WI38 (cell line): ENCODE data around the gene CDCP2.
A peak's percentile ranks its signal among the peaks of the same experiment; 100 is the strongest.

Experiments
- H3K4me3 ChIP-seq: 2 replicates; pipeline ENCODE4 v1.5.1; 2011; ENCODE audit warnings: low read depth, mild to moderate bottlenecking, control low read depth, low read length
- CTCF ChIP-seq: IDR thresholded peaks from 2 replicates; pipeline ENCODE4 v1.5.1; 2012; ENCODE audit warnings: low read depth, mild to moderate bottlenecking, control low read depth, low read length

CDCP2 gene

DNA sequence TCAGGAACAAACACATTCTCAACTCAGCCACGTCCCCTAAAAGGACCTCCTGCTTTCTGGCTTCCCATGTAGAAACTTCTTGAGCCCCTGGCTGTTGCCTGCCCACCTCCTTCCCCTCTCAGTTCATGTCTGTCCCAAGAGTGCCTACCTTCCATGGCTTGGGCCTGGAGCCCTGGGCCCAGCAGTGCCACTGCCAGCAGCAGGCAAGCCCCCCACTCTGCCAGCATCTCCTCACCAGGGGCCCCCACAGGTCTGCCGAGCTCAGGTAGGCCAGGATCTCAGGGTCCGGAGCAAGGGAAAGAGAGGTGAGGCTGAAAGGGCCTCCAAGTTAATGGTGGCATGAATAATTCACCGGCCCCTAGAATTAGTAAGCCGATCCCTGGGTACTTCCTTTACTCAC is at the start of gene CDCP2:
CDCP2 (minus strand) TSS at position 305 of the 400 bp plus-strand sequence; CDS start at position 227, 78 bp downstream.
- no peak within 1 kb of the TSS for H3K4me3 ChIP-seq
- TF ChIP-seq CTCF = no peak

DNA sequence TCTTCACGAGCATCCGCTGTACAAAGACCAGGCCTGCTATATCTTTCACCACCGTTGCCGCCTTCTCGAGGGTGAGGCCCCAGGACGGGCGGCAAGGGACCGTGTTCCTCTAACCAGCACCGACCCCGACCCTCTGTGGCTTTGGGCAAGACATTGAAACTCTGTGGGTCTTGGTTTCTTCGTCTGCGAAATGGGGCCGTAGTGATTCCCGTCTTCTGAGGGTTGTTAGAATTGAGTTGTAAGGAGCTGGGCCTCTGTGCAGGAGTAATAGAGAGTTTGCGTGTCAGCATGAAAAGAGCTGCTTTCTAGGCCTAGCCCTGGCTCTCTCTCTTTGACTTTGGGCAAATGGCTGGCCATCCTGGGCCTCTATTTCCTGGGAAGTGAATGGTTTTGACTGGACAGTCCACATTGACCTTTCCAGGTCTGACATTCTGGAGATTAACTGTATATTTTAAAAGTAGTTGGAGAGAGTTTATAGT is 47.8 kb upstream of the CDCP2 start:
- peak overlapping the region; percentile 97 for H3K4me3 ChIP-seq
- TF ChIP-seq CTCF = no peak

DNA sequence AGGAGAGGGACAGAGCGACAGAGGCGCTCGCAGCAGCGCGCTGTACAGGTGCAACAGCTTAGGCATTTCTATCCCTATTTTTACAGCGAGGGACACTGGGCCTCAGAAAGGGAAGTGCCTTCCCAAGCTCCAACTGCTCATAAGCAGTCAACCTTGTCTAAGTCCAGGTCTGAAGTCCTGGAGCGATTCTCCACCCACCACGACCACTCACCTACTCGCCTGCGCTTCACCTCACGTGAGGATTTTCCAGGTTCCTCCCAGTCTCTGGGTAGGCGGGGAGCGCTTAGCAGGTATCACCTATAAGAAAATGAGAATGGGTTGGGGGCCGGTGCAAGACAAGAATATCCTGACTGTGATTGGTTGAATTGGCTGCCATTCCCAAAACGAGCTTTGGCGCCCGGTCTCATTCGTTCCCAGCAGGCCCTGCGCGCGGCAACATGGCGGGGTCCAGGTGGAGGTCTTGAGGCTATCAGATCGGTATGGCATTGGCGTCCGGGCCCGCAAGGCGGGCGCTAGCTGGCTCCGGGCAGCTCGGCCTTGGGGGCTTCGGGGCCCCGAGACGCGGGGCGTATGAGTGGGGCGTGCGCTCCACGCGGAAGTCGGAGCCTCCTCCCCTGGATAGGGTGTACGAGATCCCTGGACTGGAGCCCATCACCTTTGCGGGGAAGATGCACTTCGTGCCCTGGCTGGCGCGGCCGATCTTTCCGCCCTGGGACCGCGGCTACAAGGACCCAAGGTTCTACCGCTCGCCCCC is 47.1 kb upstream of the CDCP2 start, which contains the start of the genes CYB5RL and MRPL37:
CYB5RL (minus strand) TSS at position 266 of the 754 bp plus-strand sequence. CDS start 4,414 bp downstream, outside the sequence.
MRPL37 (plus strand) TSS at position 403 of the 754 bp plus-strand sequence; CDS start at position 480, 77 bp downstream.
- H3K4me3 ChIP-seq = peak within 1 kb of the TSS; percentile 97
- no peak for TF ChIP-seq CTCF

- H3K4me3 ChIP-seq = peak overlapping the region; percentile 97
- TF ChIP-seq CTCF = no peak
Observed at GRCh38 chr1:54199151-54199764, 46.5 kb upstream of the CDCP2 start.

DNA sequence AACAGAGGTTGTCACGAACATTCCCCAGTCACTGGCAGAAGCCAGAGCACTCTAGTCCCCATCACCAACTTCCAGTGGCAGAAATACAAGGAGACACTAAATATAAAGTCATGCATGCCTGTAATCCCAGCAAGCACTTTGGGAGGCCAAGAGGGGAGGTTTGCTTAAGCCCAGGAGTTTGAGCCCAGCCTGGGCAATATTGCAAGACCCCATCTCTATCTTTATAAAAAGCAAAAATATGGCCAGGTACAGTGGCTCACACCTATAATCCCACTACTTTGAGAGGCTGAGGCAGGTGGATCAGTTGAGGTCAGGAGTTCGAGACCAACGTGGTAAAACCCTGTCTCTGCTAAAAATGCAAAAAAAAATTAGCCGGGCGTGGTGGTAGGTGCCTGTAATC is 40.7 kb upstream of the CDCP2 start:
- TF ChIP-seq CTCF = no peak
- no peak overlapping the region for H3K4me3 ChIP-seq

- TF ChIP-seq CTCF = no peak
- no peak overlapping the region for H3K4me3 ChIP-seq
Observed at GRCh38 chr1:54191525-54191924, 38.7 kb upstream of the CDCP2 start.

DNA sequence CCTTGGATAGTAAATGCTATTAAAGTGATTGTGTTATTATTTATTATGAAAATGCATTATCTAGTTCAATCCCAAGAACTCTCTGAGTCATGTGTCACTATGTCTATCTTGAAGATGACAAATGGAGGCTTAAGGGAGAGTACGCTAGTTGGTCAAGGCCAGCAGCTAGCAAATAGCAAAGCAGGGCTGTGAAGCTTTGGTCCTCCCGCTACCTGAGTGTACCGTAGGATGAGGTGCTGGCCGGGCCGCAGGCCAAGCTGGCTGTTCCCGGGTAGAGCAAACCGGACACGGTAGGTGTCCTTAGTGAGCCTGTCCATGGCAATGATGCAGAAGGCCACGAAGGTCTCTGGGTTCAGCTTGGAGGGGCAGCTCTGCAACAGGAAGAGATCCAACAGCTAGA is 37.7 kb upstream of the CDCP2 start:
- TF ChIP-seq CTCF = no peak
- H3K4me3 ChIP-seq = no peak overlapping the region
